K562 (cell line): ENCODE data around the gene SYNE2. TPM values are rescaled to one million over a fixed set of nuclear protein-coding genes. Genes with fewer than 3 reads are reported as not detected.

Source experiments
- ATAC-seq: fragments of 200-7000 bp; cut with Tn5 transposase; 3 replicates; pipeline ENCODE4 v1.9.1; 2020; ENCODE audit warnings: moderate library complexity
- BruUV-seq: library from RNA; stranded (reverse); fragments of 400-500 nt; replicated peaks from 2 replicates; lab custom pipeline; 2021; lab: Mats Ljungman, UMichigan
- CTCF ChIA-PET: fragments of 300-600 bp; formaldehyde crosslinking; extraction: SDS; loops from one replicate; lab custom pipeline; 2021; ENCODE audit warnings: low intra/inter-chr PET ratio; lab: Yijun Ruan, JAX
- POLR2A ChIA-PET: fragments of 300-600, 350-650 bp; sonication (Branson Sonifier 250); formaldehyde crosslinking; extraction: SDS; loops from one replicate; lab custom pipeline; 2021; ENCODE audit warnings: antibody characterized with exemption, inconsistent platforms; lab: Yijun Ruan, JAX
- DNase-seq, 4 experiments: peaks; one replicate each; pipeline versions ENCODE4 v3.0.0 to v3.0.0-alpha.2; 2011 to 2018; ENCODE audit warnings: low spot score in 3 of 4, mixed read lengths in 3 of 4; ENCODE audit errors: extremely low read depth in 1 of 4
- FAIRE-seq: peaks from 2 replicates; lab custom pipeline; 2011; peaks lifted over from hg19 to GRCh38; lab: Jason Lieb, UNC
- H2AFZ ChIP-seq: 2 replicates; pipeline ENCODE4 v1.6.0; 2011; ENCODE audit warnings: low read depth, low read length, control low read depth, inconsistent platforms
- H3K27ac ChIP-seq: fragments of 200-600 bp; 3 replicates; pipeline ENCODE4 v1.8.0; 2011; ENCODE audit warnings: low read depth, mild to moderate bottlenecking, control low read depth, inconsistent platforms, low read length, moderate library complexity, mixed read lengths; ENCODE audit errors: extremely low read depth
- H3K27me3 ChIP-seq, 2 experiments: fragments of 300-600 bp in 1 of 2; 2 replicates in 1 of 2; 3 replicates in 1 of 2; pipeline versions ENCODE4 v1.6.0 to v1.8.0; 2011; ENCODE audit warnings: inconsistent platforms in 2 of 2, low read length in 2 of 2, mild to moderate bottlenecking in 1 of 2, mixed read lengths in 1 of 2, moderate library complexity in 1 of 2; ENCODE audit not compliant: control insufficient read depth in 2 of 2, insufficient read depth in 2 of 2
- H3K36me3 ChIP-seq: fragments of 300-600 bp; 3 replicates; pipeline ENCODE4 v1.8.0; 2011; ENCODE audit warnings: mild to moderate bottlenecking, low read length, inconsistent platforms; ENCODE audit not compliant: control insufficient read depth, insufficient read depth
- H3K4me1 ChIP-seq, 2 experiments: fragments of 200-600 bp in 1 of 2; replicated peaks in 1 of 2; 2 replicates in 1 of 2; 3 replicates in 1 of 2; pipeline versions ENCODE4 v1.5.1 to v1.8.0; 2011; ENCODE audit warnings: inconsistent platforms in 2 of 2, low read length in 2 of 2, mild to moderate bottlenecking in 1 of 2, mixed read lengths in 1 of 2, moderate library complexity in 1 of 2; ENCODE audit not compliant: control insufficient read depth in 2 of 2, insufficient read depth in 2 of 2
- H3K4me2 ChIP-seq: 2 replicates; pipeline ENCODE4 v1.6.1; 2011; ENCODE audit warnings: low read length, control low read depth, inconsistent platforms, mixed read lengths; ENCODE audit not compliant: insufficient read depth
- H3K4me3 ChIP-seq: fragments of 200-600 bp; sonication (generic), shearing (Covaris generic); 2 replicates; pipeline ENCODE4 v1.5.1; 2016; ENCODE audit warnings: control low read depth, inconsistent platforms
- H3K79me2 ChIP-seq: fragments of 200-600 bp; 3 replicates; pipeline ENCODE4 v1.8.0; 2011; ENCODE audit warnings: low read length, inconsistent platforms; ENCODE audit not compliant: control insufficient read depth, insufficient read depth
- H3K9ac ChIP-seq, 2 experiments: 2 replicates each; pipeline versions ENCODE4 v1.6.0 to v1.6.1; 2011; ENCODE audit warnings: low read depth in 2 of 2, low read length in 2 of 2, control low read depth in 1 of 2, inconsistent platforms in 1 of 2, mild to moderate bottlenecking in 1 of 2, mixed read lengths in 1 of 2; ENCODE audit not compliant: insufficient read depth in 1 of 2
- H3K9me1 ChIP-seq: one replicate; pipeline ENCODE4 v1.6.0; 2011; ENCODE audit warnings: inconsistent platforms, mild to moderate bottlenecking, low read length, moderate library complexity; ENCODE audit not compliant: control insufficient read depth, insufficient read depth
- H3K9me3 ChIP-seq: replicated peaks from 2 replicates; pipeline ENCODE4 v1.5.1; 2011; ENCODE audit warnings: low read depth, low read length, inconsistent platforms; ENCODE audit not compliant: control insufficient read depth, insufficient read depth
- H4K20me1 ChIP-seq: replicated peaks from 2 replicates; pipeline ENCODE4 v1.6.1; 2011; ENCODE audit warnings: low read length, inconsistent platforms, mixed read lengths; ENCODE audit not compliant: control insufficient read depth, insufficient read depth
- ARID1B ChIP-seq: fragments of 450-650 bp; IDR thresholded peaks from 2 replicates; pipeline ENCODE4 v1.6.1; 2016; ENCODE audit warnings: antibody characterized with exemption, mild to moderate bottlenecking, inconsistent platforms
- ATF1 ChIP-seq, 2 experiments: fragments of 450-650 bp in 1 of 2; IDR thresholded peaks; 2 replicates each; pipeline ENCODE4 v1.6.1; 2016; ENCODE audit warnings: missing compliant biosample characterization in 1 of 2, missing genetic modification characterization in 1 of 2
- CBFA2T3 ChIP-seq: fragments of 450-650 bp; IDR thresholded peaks from 2 replicates; pipeline ENCODE4 v1.6.1; 2017
- EZH2 ChIP-seq: IDR thresholded peaks from 2 replicates; pipeline ENCODE4 v1.6.1; 2012; ENCODE audit warnings: low read depth, mild to moderate bottlenecking, inconsistent platforms, low read length, borderline replicate concordance
- GATA2 ChIP-seq: sonication (generic); formaldehyde crosslinking; IDR thresholded peaks from 2 replicates; pipeline ENCODE4 v1.4.0; 2020; ENCODE audit warnings: mild to moderate bottlenecking, missing genetic modification reagents
- HDAC6 ChIP-seq: IDR thresholded peaks from 2 replicates; pipeline ENCODE4 v1.6.1; 2012; ENCODE audit warnings: low read depth, mild to moderate bottlenecking, control low read depth, inconsistent platforms, low read length, moderate library complexity
- NR2F6 ChIP-seq: fragments of 450-650 bp; formaldehyde crosslinking; IDR thresholded peaks from 2 replicates; pipeline ENCODE4 v1.4.0; 2020; ENCODE audit warnings: mild to moderate bottlenecking
- POLR2H ChIP-seq: IDR thresholded peaks from 2 replicates; pipeline ENCODE4 v1.6.1; 2016; ENCODE audit warnings: missing genetic modification characterization, low read depth, mild to moderate bottlenecking, control low read depth, missing compliant biosample characterization, moderate library complexity
- STAT5A ChIP-seq: IDR thresholded peaks from 2 replicates; pipeline ENCODE4 v1.6.1; 2012; ENCODE audit warnings: low read length, inconsistent platforms, borderline replicate concordance
- ZC3H4 ChIP-seq: sonication (generic); formaldehyde crosslinking; IDR thresholded peaks from 2 replicates; pipeline ENCODE4 v1.9.0; 2021; ENCODE audit warnings: missing genetic modification reagents, borderline replicate concordance
- ZNF274 ChIP-seq: IDR thresholded peaks from 2 replicates; pipeline ENCODE4 v1.6.1; 2011; ENCODE audit warnings: low read depth, mild to moderate bottlenecking, low read length, moderate library complexity, borderline replicate concordance
- ZNF384 ChIP-seq: IDR thresholded peaks from 2 replicates; pipeline ENCODE4 v1.6.1; 2012; ENCODE audit warnings: low read depth, low read length, improper control_type of control experiment
- ZNF507 ChIP-seq: conservative IDR thresholded peaks from 2 replicates; pipeline ENCODE4 v1.6.1; 2017; ENCODE audit warnings: missing genetic modification characterization, missing compliant biosample characterization
- ZZZ3 ChIP-seq: fragments of 450-650 bp; IDR thresholded peaks from 2 replicates; pipeline ENCODE4 v1.6.1; 2016; ENCODE audit warnings: antibody characterized with exemption, mild to moderate bottlenecking, moderate library complexity
- WGBS: fragments of 100-300 bp; shearing (Covaris generic); methylation state at CpG from one replicate; pipeline ENCODE4 v1.1.6; 2016; ENCODE audit warnings: low coverage, mixed read lengths; ENCODE audit not compliant: insufficient coverage; ENCODE audit errors: missing lambda C conversion rate; 5-methylcytosine and 5-hydroxymethylcytosine counted together
- in situ Hi-C: fragments of 300-500 bp; cut with MboI; formaldehyde crosslinking; loops from 4 replicates; pipeline ENCODE4 v1.15.0; 2018; ENCODE audit warnings: inconsistent platforms, mixed read lengths
- intact Hi-C: fragments of 100-400 bp; cut with micrococcal nuclease; formaldehyde crosslinking; loops from 2 replicates; pipeline ENCODE4 v1.14.2; 2022
- polyA plus RNA-seq, 8 experiments: library from polyadenylated mRNA; depleted of rRNA in 4 of 8; stranded (reverse) in 5 of 8; unstranded in 3 of 8; fragments of >200 nt; fragmentation: Nextera tagmentation in 2 of 8; fragmentation: Illumina TruSeq in 1 of 8; extraction: Ambion mirVana in 2 of 8; extraction: Trizol in 1 of 8; gene quantifications; 2 replicates each; pipeline versions ENCODE4 v1.2.1 to v1.2.3, GENCODE V29; 2011 to 2014; ENCODE audit warnings: inconsistent platforms in 1 of 8, missing spikeins in 1 of 8
- total RNA-seq, 7 experiments: library from RNA; depleted of rRNA in 6 of 7; stranded (reverse); fragments of >200 nt in 6 of 7; fragmentation: Illumina TruSeq in 2 of 7; extraction: Trizol in 2 of 7; gene quantifications; 2 replicates each; pipeline versions ENCODE4 v1.2.1 to v1.2.3, GENCODE V29; 2011 to 2021; ENCODE audit warnings: low replicate concordance in 1 of 7
- TF ChIP-seq, protein P1 (sequence below), 2 experiments: fragments of 450-650 bp; IDR thresholded peaks; 2 replicates each; pipeline ENCODE4 v1.6.1; 2018; ENCODE audit warnings: mild to moderate bottlenecking in 2 of 2, low read depth in 1 of 2; ENCODE audit not compliant: partially characterized antibody in 2 of 2
- TF ChIP-seq, protein P2 (sequence below): fragments of 450-650 bp; formaldehyde crosslinking; IDR thresholded peaks from 2 replicates; pipeline ENCODE4 v1.4.0; 2022; ENCODE audit warnings: mild to moderate bottlenecking, moderate library complexity
- TF ChIP-seq, protein P3 (sequence below): fragments of 450-650 bp; IDR thresholded peaks from 2 replicates; pipeline ENCODE4 v1.6.1; 2016

SYNE2 gene
- total and polyA plus RNA-seq, 9 of the 15 experiments (the other 6 are each of a cell fraction or from before 2014, with no cell fraction given) = 0.06 to 0.53 (median 0.11) TPM

DNA sequence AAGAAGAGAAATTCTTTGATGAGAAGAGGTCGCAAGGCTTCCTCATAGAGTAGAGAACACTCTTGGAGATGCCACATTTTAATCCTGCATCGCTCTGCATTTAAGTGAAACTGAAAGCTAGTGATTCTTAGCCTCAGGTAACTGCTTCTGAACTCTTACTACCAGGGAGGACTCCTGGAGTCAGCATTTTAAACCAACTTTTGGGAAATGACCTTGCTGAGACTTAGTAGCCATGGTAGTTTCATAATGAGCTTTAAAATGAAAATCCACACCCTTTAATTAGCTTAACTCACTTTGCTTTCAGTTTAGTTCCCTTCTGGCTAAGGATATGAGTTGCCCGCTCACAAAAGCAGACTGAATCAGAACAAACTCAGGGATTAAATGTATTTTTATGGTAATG lies 80.3 kb downstream of the SYNE2 start:
- FAIRE-seq (no peak), DNase-seq (no peak), ATAC-seq (no peak)
- H3K4me3 ChIP-seq = no peak overlapping the region
- no peak overlapping the region for H3K4me2 ChIP-seq
- ChIA-PET CTCF (no interaction called here), POLR2A (no interaction called here)
- in situ Hi-C loops = no loop called here
- H3K9me3 ChIP-seq = no peaks in the 10 kb centered on the region
- no peaks in the 10 kb centered on the region for H3K4me1 ChIP-seq
- WGBS = 0% methylated on average over 3 of the region's 3 CpGs
- H3K27ac ChIP-seq = no peak overlapping the region
- no peak overlapping the region for H2AFZ ChIP-seq
- no peaks in the 10 kb centered on the region for H4K20me1 ChIP-seq
- no peaks in the 10 kb centered on the region for H3K27me3 ChIP-seq
- no peaks in the 10 kb centered on the region for H3K79me2 ChIP-seq
- no peaks in the 10 kb centered on the region for H3K36me3 ChIP-seq
- H3K9me1 ChIP-seq = no peaks in the 10 kb centered on the region
- intact Hi-C loops = no loop called here
- TF ChIP-seq GATA2 (CRISPR knock-in tag) (no peak), ATF1 (CRISPR knock-in tag; IDR thresholded peaks at IDR 0.05) (no peak), ATF1 (tag; IDR thresholded peaks at IDR 0.05) (no peak), ZZZ3 (no peak), ARID1B (no peak), ZNF274 (no peak), HDAC6 (no peak), POLR2H (tag) (no peak), NR2F6 (CRISPR knock-in tag) (no peak), ZNF507 (tag) (no peak), EZH2 (no peak), CBFA2T3 (no peak), STAT5A (no peak), ZC3H4 (CRISPR knock-in tag) (no peak), ZNF384 (no peak)
- TF ChIP-seq, protein P1, sequence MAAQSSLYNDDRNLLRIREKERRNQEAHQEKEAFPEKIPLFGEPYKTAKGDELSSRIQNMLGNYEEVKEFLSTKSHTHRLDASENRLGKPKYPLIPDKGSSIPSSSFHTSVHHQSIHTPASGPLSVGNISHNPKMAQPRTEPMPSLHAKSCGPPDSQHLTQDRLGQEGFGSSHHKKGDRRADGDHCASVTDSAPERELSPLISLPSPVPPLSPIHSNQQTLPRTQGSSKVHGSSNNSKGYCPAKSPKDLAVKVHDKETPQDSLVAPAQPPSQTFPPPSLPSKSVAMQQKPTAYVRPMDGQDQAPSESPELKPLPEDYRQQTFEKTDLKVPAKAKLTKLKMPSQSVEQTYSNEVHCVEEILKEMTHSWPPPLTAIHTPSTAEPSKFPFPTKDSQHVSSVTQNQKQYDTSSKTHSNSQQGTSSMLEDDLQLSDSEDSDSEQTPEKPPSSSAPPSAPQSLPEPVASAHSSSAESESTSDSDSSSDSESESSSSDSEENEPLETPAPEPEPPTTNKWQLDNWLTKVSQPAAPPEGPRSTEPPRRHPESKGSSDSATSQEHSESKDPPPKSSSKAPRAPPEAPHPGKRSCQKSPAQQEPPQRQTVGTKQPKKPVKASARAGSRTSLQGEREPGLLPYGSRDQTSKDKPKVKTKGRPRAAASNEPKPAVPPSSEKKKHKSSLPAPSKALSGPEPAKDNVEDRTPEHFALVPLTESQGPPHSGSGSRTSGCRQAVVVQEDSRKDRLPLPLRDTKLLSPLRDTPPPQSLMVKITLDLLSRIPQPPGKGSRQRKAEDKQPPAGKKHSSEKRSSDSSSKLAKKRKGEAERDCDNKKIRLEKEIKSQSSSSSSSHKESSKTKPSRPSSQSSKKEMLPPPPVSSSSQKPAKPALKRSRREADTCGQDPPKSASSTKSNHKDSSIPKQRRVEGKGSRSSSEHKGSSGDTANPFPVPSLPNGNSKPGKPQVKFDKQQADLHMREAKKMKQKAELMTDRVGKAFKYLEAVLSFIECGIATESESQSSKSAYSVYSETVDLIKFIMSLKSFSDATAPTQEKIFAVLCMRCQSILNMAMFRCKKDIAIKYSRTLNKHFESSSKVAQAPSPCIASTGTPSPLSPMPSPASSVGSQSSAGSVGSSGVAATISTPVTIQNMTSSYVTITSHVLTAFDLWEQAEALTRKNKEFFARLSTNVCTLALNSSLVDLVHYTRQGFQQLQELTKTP (IDR thresholded peaks at IDR 0.05; ENCODE audit: low read depth in 1 of 2, partially characterized antibody in 2 of 2) = no peak
- TF ChIP-seq, protein P2, sequence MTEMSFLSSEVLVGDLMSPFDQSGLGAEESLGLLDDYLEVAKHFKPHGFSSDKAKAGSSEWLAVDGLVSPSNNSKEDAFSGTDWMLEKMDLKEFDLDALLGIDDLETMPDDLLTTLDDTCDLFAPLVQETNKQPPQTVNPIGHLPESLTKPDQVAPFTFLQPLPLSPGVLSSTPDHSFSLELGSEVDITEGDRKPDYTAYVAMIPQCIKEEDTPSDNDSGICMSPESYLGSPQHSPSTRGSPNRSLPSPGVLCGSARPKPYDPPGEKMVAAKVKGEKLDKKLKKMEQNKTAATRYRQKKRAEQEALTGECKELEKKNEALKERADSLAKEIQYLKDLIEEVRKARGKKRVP (CRISPR knock-in tag) = no peak
- TF ChIP-seq, protein P3, sequence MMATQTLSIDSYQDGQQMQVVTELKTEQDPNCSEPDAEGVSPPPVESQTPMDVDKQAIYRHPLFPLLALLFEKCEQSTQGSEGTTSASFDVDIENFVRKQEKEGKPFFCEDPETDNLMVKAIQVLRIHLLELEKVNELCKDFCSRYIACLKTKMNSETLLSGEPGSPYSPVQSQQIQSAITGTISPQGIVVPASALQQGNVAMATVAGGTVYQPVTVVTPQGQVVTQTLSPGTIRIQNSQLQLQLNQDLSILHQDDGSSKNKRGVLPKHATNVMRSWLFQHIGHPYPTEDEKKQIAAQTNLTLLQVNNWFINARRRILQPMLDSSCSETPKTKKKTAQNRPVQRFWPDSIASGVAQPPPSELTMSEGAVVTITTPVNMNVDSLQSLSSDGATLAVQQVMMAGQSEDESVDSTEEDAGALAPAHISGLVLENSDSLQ = no peak
- H3K9ac ChIP-seq = no peak overlapping the region
- BruUV-seq = no TSS peak
